GM19328 (cell line): ENCODE measurements around the gene NBPF9.
"Not testable (repeated sequence)": the region's sequence is repeated elsewhere in the genome, so short reads cannot be mapped to it uniquely, and the experiment has no call there.

Experiments
- ATAC-seq: cut with Tn5 transposase; IDR thresholded peaks from one replicate; pipeline ENCODE4 v1.9.1; 2021; ENCODE audit warnings: mild to moderate bottlenecking, moderate library complexity; ENCODE audit not compliant: unreplicated experiment

The NBPF9 gene

DNA sequence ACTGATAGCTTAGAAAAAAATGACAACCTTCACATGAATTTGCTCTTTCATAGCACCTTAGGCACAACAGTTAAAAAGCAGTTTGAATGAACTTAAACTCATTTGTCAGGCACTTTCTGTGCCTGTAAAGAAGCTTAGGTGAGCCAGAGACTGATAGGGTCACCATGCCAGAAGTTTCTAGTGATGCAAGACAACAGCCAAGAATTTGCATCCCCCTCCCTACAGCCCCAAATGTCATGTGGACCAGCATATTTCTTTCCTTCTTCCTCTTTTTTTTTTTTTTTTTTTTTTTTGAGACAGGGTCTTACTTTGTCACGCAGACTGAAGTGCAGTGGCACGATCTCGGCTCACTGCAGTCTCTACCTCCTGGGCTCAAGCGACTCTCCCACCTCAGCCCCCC lies 89.8 kb downstream of the NBPF9 start:
- ATAC-seq: not testable (repeated sequence)

- not testable (repeated sequence) for ATAC-seq
Observed at GRCh38 chr1:149012599-149012998, 90.8 kb downstream of the NBPF9 start.

DNA sequence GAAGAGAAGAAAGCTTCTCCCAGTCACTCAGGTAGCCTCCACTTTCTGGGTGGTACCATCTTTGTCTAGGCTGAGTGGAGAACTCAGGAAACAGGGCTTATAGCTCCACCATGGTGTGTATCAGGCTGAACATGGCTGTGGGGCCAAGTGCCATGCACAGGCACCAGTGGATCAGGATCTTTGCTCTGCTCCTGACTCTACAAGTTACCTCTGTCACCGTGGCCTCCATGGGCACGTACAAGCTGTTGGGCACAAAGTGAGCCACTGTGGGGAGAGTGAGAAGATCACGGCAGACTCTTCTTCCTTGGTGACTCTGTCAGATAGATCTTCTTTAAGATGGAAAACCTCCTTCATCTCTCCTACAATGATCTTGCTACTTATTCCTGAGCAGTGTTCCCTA lies 93.6 kb downstream of the NBPF9 start:
- ATAC-seq: not testable (repeated sequence)

DNA sequence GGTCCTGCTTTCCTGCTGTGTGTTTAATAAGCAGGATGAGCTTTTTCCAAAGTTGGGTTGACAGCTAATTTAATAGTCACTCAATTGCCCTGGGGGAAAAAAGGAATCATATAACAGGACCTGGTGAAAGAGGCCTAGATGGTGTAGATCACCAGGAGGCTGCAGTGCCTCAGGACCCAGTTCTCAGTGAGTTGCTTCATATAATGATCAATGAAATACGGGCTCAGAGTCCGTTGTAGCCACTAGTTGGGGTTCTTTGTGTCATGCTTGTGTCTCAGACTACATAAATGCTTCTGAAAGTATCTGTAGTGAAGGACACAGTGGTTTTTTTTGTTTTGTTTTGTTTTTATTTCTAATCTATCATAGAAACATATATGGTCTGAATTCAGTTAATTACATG lies 94.6 kb downstream of the NBPF9 start:
- not testable (repeated sequence) for ATAC-seq

- ATAC-seq: not testable (repeated sequence)
Observed at GRCh38 chr1:149008326-149008725, 95.0 kb downstream of the NBPF9 start.
